ENCODE data around the gene IMPA2. TPM values are rescaled to one million over a fixed set of nuclear protein-coding genes. Genes with fewer than 3 reads are reported as not detected.

IMPA2 gene
- total RNA-seq, 1 donor from 2014 or later = 41.9 TPM

DNA sequence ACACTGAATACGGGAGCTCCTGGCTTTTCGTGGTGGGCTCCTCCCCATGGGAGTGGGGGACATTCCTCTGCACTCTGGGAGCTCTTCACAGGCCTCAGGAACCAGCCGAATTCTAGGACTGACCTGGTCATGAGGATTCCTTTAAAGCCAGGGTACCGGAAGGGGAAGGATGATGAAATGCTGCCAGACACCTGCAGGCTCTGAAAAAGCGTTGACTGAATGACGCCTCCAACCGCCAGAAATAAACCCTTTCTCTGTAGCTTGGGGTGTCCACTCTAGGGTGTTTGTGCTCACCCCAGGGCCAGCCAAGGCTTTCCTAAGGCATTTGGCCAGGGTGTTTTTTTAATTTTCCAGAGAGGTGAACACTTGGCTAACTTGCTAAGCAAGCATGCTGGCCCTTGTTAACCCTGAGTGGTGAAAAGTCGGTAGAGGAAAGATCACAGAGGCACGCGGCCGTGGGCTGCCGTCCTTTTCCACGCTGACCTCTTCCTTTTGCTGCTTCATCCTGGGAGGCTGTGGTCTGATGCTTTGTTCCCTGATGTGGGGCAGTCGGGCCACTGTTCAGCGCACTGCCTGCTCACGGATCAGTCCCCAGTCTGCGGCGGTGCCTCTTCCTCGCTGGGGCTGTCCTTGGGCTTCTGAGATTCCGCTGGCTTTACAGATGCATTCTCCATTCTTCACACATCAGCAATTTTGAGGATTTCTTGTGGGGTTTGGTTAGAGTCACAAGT, 32.0 kb downstream of the IMPA2 start:
- Histone ChIP-seq H3K4me2 (no peak overlapping the region), H3K27me3 (no peaks in the 10 kb centered on the region), H3K4me3 (no peak overlapping the region), H3K4me1 (no peaks in the 10 kb centered on the region), H2AFZ (replicated peaks) (no peak overlapping the region), H3K9ac (no peak overlapping the region), H3K36me3 (no peaks in the 10 kb centered on the region), H3K27ac (no peak overlapping the region), H4K20me1 (ENCODE audit: low read depth) (peaks cover 9% of the 10 kb centered on the region), H3F3A (ENCODE audit: low read depth) (no peaks in the 10 kb centered on the region), H3K79me2 (ENCODE audit: low read depth) (no peaks in the 10 kb centered on the region), H3K9me3 (ENCODE audit: low read depth) (no peaks in the 10 kb centered on the region)
- peaks cover 34% of the 10 kb centered on the region for H3K4me1 Mint-ChIP-seq
- H3K27ac Mint-ChIP-seq = peak overlapping the region; percentile 78
- H3K9me3 Mint-ChIP-seq = no peaks in the 10 kb centered on the region
- H3K27me3 Mint-ChIP-seq (ENCODE audit: insufficient read depth, low read depth) = peaks cover 2% of the 10 kb centered on the region
- H3K36me3 Mint-ChIP-seq = peaks cover 18% of the 10 kb centered on the region
- TF ChIP-seq EZH2 (IDR thresholded peaks at IDR 0.05) (no peak), EZH2phosphoT487 (IDR thresholded peaks at IDR 0.05) (no peak)
- TF ChIP-seq, protein P1, sequence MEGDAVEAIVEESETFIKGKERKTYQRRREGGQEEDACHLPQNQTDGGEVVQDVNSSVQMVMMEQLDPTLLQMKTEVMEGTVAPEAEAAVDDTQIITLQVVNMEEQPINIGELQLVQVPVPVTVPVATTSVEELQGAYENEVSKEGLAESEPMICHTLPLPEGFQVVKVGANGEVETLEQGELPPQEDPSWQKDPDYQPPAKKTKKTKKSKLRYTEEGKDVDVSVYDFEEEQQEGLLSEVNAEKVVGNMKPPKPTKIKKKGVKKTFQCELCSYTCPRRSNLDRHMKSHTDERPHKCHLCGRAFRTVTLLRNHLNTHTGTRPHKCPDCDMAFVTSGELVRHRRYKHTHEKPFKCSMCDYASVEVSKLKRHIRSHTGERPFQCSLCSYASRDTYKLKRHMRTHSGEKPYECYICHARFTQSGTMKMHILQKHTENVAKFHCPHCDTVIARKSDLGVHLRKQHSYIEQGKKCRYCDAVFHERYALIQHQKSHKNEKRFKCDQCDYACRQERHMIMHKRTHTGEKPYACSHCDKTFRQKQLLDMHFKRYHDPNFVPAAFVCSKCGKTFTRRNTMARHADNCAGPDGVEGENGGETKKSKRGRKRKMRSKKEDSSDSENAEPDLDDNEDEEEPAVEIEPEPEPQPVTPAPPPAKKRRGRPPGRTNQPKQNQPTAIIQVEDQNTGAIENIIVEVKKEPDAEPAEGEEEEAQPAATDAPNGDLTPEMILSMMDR (IDR thresholded peaks at IDR 0.05) = no peak
- peak overlapping the region; percentile 34 for H3K4me3 Mint-ChIP-seq
- DNase-seq (ENCODE audit: low spot score) = peak; percentile 48

DNA sequence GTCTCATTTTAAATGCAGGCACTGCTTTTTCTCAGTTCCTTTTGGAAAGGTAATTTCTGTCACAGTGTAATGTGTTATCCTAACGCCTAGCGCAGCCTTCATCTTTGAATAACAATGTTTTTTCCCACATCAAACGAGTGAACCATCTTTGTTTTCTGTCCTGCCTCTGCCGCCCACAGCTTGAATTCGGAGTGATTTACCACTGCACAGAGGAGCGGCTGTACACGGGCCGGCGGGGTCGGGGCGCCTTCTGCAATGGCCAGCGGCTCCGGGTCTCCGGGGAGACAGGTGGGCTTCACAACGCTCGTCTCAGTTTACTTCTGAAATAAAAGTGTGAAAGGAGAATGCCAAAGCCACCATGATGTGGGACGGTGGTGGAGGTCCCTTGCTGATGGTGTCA, 32.8 kb downstream of the IMPA2 start:
- H3K4me2 ChIP-seq = no peak overlapping the region

DNA sequence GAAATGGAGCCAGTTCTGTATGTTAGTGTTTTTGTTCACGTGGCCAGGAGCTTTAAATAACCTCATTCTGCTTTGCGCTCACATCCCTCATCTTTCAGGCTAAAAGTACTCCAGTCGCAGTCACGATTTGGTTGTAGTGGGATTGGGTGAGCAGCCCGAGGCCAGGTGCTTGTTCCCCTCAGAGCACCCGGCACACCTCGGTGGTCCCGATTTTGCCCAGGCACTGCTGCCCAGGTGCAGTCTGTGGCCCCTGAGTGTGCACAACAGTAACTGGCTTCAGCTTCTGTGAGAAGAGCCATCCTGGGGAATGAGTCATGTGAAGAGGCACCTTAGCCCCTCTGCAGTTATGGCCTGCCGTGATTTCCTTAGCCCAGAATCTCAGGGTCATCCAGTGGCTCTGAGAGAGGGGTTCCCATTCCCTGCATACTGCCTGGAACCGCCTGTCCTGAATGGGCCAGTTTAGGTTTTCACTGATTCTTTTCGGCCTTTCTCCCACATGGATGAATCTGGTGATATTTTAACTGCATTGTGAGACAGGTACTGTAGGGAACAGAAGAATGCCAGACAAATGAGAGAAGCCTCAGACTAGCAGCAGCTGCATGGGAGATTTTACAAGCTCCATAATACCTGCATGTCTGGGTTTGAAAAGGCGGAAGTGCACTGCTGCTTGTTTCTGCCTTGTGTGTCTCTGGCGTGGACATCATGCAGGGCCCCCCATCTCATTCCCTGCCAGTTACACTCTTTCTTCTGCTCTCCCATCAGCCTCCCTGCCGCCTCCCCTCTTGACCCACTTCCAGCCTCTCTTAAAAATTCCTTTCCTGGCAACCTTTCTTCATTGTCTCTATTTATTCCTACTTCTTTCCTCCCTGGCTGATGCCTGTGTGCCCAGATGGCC, 33.5 kb downstream of the IMPA2 start:
- no peak overlapping the region for H3K9ac ChIP-seq
- H3K4me2 ChIP-seq = no peak overlapping the region
- H3K36me3 Mint-ChIP-seq = peaks cover 16% of the 10 kb centered on the region
- H3K9me3 Mint-ChIP-seq = no peaks in the 10 kb centered on the region
- H3K9me3 ChIP-seq (ENCODE audit: low read depth) = no peaks in the 10 kb centered on the region
- H4K20me1 ChIP-seq (ENCODE audit: low read depth) = no peaks in the 10 kb centered on the region
- no peak overlapping the region for H2AFZ ChIP-seq (replicated peaks)
- H3K4me1 Mint-ChIP-seq = peaks cover 32% of the 10 kb centered on the region
- no peaks in the 10 kb centered on the region for H3K4me1 ChIP-seq
- peak overlapping the region; percentile 64 for H3K27ac Mint-ChIP-seq
- no peak overlapping the region for H3K4me3 Mint-ChIP-seq
- TF ChIP-seq EZH2phosphoT487 (IDR thresholded peaks at IDR 0.05) (no peak), EZH2 (IDR thresholded peaks at IDR 0.05) (no peak)
- TF ChIP-seq, protein P1 (IDR thresholded peaks at IDR 0.05) = no peak
- peaks cover 2% of the 10 kb centered on the region for H3K27me3 Mint-ChIP-seq (ENCODE audit: insufficient read depth, low read depth)
- H3F3A ChIP-seq (ENCODE audit: low read depth) = no peaks in the 10 kb centered on the region
- H3K79me2 ChIP-seq (ENCODE audit: low read depth) = no peaks in the 10 kb centered on the region
- H3K4me3 ChIP-seq = no peak overlapping the region
- H3K27ac ChIP-seq = no peak overlapping the region
- H3K27me3 ChIP-seq = no peaks in the 10 kb centered on the region
- DNase-seq (ENCODE audit: low spot score) = no peak
- H3K36me3 ChIP-seq = no peaks in the 10 kb centered on the region

More for the DNA sequence above, 32.8 kb downstream of the IMPA2 start:
- H3K27me3 ChIP-seq = no peaks in the 10 kb centered on the region
- no peaks in the 10 kb centered on the region for H3K4me1 ChIP-seq
- H3K27me3 Mint-ChIP-seq (ENCODE audit: insufficient read depth, low read depth) = peaks cover 2% of the 10 kb centered on the region
- TF ChIP-seq, protein P1 (IDR thresholded peaks at IDR 0.05) = no peak
- no peak for TF ChIP-seq EZH2phosphoT487 (IDR thresholded peaks at IDR 0.05)
- TF ChIP-seq EZH2 (IDR thresholded peaks at IDR 0.05) = no peak
- H3K36me3 Mint-ChIP-seq = peaks cover 16% of the 10 kb centered on the region
- no peak overlapping the region for H3K9ac ChIP-seq
- no peak overlapping the region for H3K4me3 Mint-ChIP-seq
- no peak overlapping the region for H3K4me3 ChIP-seq
- H3K79me2 ChIP-seq (ENCODE audit: low read depth) = no peaks in the 10 kb centered on the region
- no peaks in the 10 kb centered on the region for H3K9me3 Mint-ChIP-seq
- no peak for DNase-seq (ENCODE audit: low spot score)
- H3K4me1 Mint-ChIP-seq = peaks cover 32% of the 10 kb centered on the region
- H3K36me3 ChIP-seq = no peaks in the 10 kb centered on the region
- no peak overlapping the region for H3K27ac ChIP-seq
- H3F3A ChIP-seq (ENCODE audit: low read depth) = no peaks in the 10 kb centered on the region
- H4K20me1 ChIP-seq (ENCODE audit: low read depth) = peaks cover 5% of the 10 kb centered on the region
- H3K9me3 ChIP-seq (ENCODE audit: low read depth) = no peaks in the 10 kb centered on the region
- H2AFZ ChIP-seq (replicated peaks) = no peak overlapping the region
- peak overlapping the region; percentile 64 for H3K27ac Mint-ChIP-seq

Data from neural progenitor cell (in vitro differentiated cells).